ENCODE data around the gene NCOR2. TPM values are rescaled to one million over a fixed set of nuclear protein-coding genes. Genes with fewer than 3 reads are reported as not detected.

NCOR2 gene
- total RNA-seq, 1 donor: 52.6 TPM

GRCh38 chr12:124538194-124539082, 29.0 kb downstream of the NCOR2 start:
- Histone ChIP-seq H3K4me1 (ENCODE audit: insufficient read depth, low read length) (peaks cover 39% of the 10 kb centered on the region), H3K4me3 (ENCODE audit: low read length) (no peak overlapping the region), H3K27me3 (ENCODE audit: insufficient read depth, low read length) (no peaks in the 10 kb centered on the region), H3K9me3 (ENCODE audit: low read depth, low read length) (no peaks in the 10 kb centered on the region)

DNA sequence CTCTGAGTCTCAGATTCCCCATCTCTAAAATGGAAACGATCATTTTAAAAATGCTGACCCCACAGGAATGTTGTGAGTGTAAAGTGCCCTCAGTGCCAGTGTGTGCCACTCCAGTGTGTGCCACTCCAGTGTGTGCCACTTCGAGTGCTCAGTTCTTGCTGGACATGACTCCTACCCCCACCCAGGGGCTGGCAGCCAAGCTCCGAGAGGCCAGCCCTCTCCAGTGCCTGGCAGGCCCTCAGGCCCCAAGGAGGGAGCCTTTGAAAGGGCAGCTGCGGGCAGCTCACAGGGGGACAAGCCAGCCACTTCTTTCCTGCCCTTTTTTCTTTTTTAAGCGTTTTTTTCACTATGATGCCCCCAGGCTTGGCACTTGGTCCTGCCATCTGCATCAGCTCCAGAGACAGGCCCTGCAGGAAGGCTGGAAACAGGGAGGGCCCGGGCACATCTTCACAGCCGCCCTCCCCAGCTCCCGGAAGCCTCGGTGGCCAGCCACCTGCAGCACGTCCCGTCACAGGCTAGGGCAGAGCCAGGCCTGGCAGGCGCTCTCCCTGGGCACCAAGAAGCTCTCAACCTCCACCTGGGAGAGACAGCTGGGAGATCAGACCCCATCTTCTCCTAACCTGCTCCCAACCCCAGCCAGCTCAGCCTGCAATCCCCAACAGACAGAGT, 29.8 kb downstream of the NCOR2 start:
- no peak overlapping the region for H3K4me3 ChIP-seq (ENCODE audit: low read length)
- H3K4me1 ChIP-seq (ENCODE audit: insufficient read depth, low read length): peaks cover 33% of the 10 kb centered on the region
- no peaks in the 10 kb centered on the region for H3K27me3 ChIP-seq (ENCODE audit: insufficient read depth, low read length)
- no peaks in the 10 kb centered on the region for H3K9me3 ChIP-seq (ENCODE audit: low read depth, low read length)

GRCh38 chr12:124536641-124537040, 30.8 kb downstream of the NCOR2 start:
- H3K4me3 ChIP-seq (ENCODE audit: low read length): no peak overlapping the region
- no peaks in the 10 kb centered on the region for H3K9me3 ChIP-seq (ENCODE audit: low read depth, low read length)
- H3K4me1 ChIP-seq (ENCODE audit: insufficient read depth, low read length): peaks cover 25% of the 10 kb centered on the region
- no peaks in the 10 kb centered on the region for H3K27me3 ChIP-seq (ENCODE audit: insufficient read depth, low read length)

- Histone ChIP-seq H3K27me3 (ENCODE audit: insufficient read depth, low read length) (no peaks in the 10 kb centered on the region), H3K4me3 (ENCODE audit: low read length) (no peak overlapping the region), H3K9me3 (ENCODE audit: low read depth, low read length) (no peaks in the 10 kb centered on the region), H3K4me1 (ENCODE audit: insufficient read depth, low read length) (peaks cover 23% of the 10 kb centered on the region)
Measured at GRCh38 chr12:124534776-124535740, 32.4 kb downstream of the NCOR2 start.

DNA sequence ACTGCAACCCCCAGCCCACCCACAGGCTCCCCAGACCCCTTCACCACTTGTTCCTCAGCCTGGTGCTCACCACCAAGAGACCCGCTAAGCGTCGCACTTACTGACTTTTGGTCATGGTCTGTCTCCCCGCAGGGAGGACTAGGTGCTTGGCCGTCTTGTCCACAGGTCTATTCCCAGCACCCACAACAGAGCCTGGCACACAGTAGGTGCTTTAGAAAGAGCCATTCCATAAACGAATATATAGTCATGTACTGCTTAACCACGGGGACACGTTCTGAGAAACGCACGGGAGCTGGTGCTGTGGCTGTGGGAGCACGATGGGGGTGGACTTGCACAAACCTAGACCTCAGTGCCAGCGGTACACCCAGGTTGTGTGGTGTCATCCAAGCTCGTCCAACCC, 34.0 kb downstream of the NCOR2 start:
- H3K9me3 ChIP-seq (ENCODE audit: low read depth, low read length): no peaks in the 10 kb centered on the region
- no peak overlapping the region for H3K4me3 ChIP-seq (ENCODE audit: low read length)
- peaks cover 7% of the 10 kb centered on the region for H3K4me1 ChIP-seq (ENCODE audit: insufficient read depth, low read length)
- H3K27me3 ChIP-seq (ENCODE audit: insufficient read depth, low read length): no peaks in the 10 kb centered on the region

GRCh38 chr12:124532967-124533366, 34.4 kb downstream of the NCOR2 start:
- no peaks in the 10 kb centered on the region for H3K9me3 ChIP-seq (ENCODE audit: low read depth, low read length)
- H3K27me3 ChIP-seq (ENCODE audit: insufficient read depth, low read length): no peaks in the 10 kb centered on the region
- H3K4me3 ChIP-seq (ENCODE audit: low read length): no peak overlapping the region
- H3K4me1 ChIP-seq (ENCODE audit: insufficient read depth, low read length): peaks cover 2% of the 10 kb centered on the region

- H3K4me3 ChIP-seq (ENCODE audit: low read length): no peak overlapping the region
- no peaks in the 10 kb centered on the region for H3K4me1 ChIP-seq (ENCODE audit: insufficient read depth, low read length)
- no peaks in the 10 kb centered on the region for H3K27me3 ChIP-seq (ENCODE audit: insufficient read depth, low read length)
- no peaks in the 10 kb centered on the region for H3K9me3 ChIP-seq (ENCODE audit: low read depth, low read length)
Measured at GRCh38 chr12:124532331-124532750, 35.1 kb downstream of the NCOR2 start.

GRCh38 chr12:124531906-124532305, 35.5 kb downstream of the NCOR2 start:
- no peaks in the 10 kb centered on the region for H3K9me3 ChIP-seq (ENCODE audit: low read depth, low read length)
- H3K4me3 ChIP-seq (ENCODE audit: low read length): no peak overlapping the region
- no peaks in the 10 kb centered on the region for H3K4me1 ChIP-seq (ENCODE audit: insufficient read depth, low read length)
- H3K27me3 ChIP-seq (ENCODE audit: insufficient read depth, low read length): no peaks in the 10 kb centered on the region

DNA sequence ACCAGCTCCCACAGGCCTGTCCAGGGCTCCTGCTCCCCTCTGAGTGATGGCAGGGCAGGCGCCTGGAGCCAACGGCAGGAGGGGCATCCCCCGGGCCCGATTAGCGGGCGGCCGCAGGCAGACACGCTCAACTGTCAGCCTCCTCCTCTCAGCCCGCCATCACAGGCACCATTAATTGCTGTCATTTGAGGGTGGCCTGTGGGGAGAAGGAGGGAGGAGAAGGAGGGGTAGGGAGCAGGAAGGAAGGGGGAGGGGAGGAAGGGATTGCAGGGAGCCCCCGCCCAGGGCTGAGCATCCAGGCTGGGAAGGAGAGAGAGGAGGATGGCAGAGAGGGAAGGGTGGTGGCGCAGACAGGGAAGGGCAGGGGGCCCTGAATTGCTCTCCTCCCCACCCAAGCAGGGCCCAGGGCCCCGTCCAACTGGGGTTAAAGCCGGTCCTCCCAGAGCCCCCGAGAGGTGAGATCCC, 36.1 kb downstream of the NCOR2 start:
- Histone ChIP-seq H3K4me1 (ENCODE audit: insufficient read depth, low read length) (no peaks in the 10 kb centered on the region), H3K4me3 (ENCODE audit: low read length) (no peak overlapping the region), H3K9me3 (ENCODE audit: low read depth, low read length) (no peaks in the 10 kb centered on the region), H3K27me3 (ENCODE audit: insufficient read depth, low read length) (no peaks in the 10 kb centered on the region)

- Histone ChIP-seq H3K4me1 (ENCODE audit: insufficient read depth, low read length) (no peaks in the 10 kb centered on the region), H3K9me3 (ENCODE audit: low read depth, low read length) (no peaks in the 10 kb centered on the region), H3K27me3 (ENCODE audit: insufficient read depth, low read length) (no peaks in the 10 kb centered on the region), H3K4me3 (ENCODE audit: low read length) (no peak overlapping the region)
Measured at GRCh38 chr12:124530637-124531263, 36.7 kb downstream of the NCOR2 start.

GRCh38 chr12:124529565-124530276, 37.7 kb downstream of the NCOR2 start:
- Histone ChIP-seq H3K9me3 (ENCODE audit: low read depth, low read length) (no peaks in the 10 kb centered on the region), H3K27me3 (ENCODE audit: insufficient read depth, low read length) (no peaks in the 10 kb centered on the region), H3K4me3 (ENCODE audit: low read length) (no peak overlapping the region), H3K4me1 (ENCODE audit: insufficient read depth, low read length) (no peaks in the 10 kb centered on the region)

DNA sequence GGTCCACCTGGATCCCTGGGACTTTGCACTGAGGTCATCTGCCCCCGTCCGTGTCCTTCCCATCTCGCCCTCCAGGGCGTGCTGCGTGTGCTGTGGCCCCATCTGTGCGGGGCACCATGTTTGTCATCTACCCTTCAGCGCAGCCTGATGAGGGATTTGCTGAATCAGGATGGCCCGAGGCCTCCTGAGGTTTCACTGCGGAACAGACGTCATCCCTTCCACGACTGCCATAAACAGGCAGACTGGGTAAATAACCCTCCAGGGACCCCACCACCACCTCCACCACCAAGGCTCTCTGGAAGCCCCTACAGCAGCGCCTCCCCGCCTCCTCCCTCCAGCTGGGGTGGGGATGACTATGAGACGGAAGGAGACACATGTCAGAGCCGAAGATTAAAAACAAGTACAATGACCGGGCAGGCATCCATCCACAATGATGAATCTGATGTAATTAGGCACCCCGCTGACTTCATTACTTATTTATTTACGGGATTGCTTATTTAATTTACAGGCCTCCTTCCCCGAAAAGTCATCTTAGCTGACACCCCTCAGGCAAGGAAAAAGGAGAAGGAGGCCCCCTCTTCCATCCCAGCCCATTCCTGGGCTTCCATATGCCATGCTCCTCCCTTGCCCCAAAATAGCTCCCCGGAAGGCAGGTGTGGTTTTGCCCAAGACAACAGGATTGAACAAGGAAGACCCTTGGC, 39.4 kb downstream of the NCOR2 start:
- no peaks in the 10 kb centered on the region for H3K27me3 ChIP-seq (ENCODE audit: insufficient read depth, low read length)
- no peaks in the 10 kb centered on the region for H3K9me3 ChIP-seq (ENCODE audit: low read depth, low read length)
- no peaks in the 10 kb centered on the region for H3K4me1 ChIP-seq (ENCODE audit: insufficient read depth, low read length)
- no peak overlapping the region for H3K4me3 ChIP-seq (ENCODE audit: low read length)

- no peaks in the 10 kb centered on the region for H3K27me3 ChIP-seq (ENCODE audit: insufficient read depth, low read length)
- no peaks in the 10 kb centered on the region for H3K4me1 ChIP-seq (ENCODE audit: insufficient read depth, low read length)
- no peak overlapping the region for H3K4me3 ChIP-seq (ENCODE audit: low read length)
- H3K9me3 ChIP-seq (ENCODE audit: low read depth, low read length): no peaks in the 10 kb centered on the region
Measured at GRCh38 chr12:124525927-124526692, 41.3 kb downstream of the NCOR2 start.
